HepG2 (cell line): ENCODE results near the gene ALMS1. TPM values are rescaled to one million over a fixed set of nuclear protein-coding genes. Genes with fewer than 3 reads are reported as not detected.
A peak's percentile ranks its signal among the peaks of the same experiment; 100 is the strongest.

ENCODE experiments used
- CBX2 ChIP-seq, 2 experiments: fragments of 200-600 bp in 1 of 2; sonication (generic); formaldehyde crosslinking in 1 of 2; IDR thresholded peaks; 2 replicates each; pipeline versions ENCODE4 v1.7.0 to v1.8.1; 2018 to 2022; ENCODE audit warnings: low read depth in 2 of 2, low read length in 1 of 2, mild to moderate bottlenecking in 1 of 2, missing genetic modification reagents in 1 of 2
- HNRNPL ChIP-seq: fragments of 200-400 bp; formaldehyde crosslinking; IDR thresholded peaks from 2 replicates; pipeline ENCODE4 v1.6.1; 2017; ENCODE audit warnings: mild to moderate bottlenecking, low read depth, low read length
- KAT7 ChIP-seq: IDR thresholded peaks from 2 replicates; pipeline ENCODE4 v1.6.1; 2018; ENCODE audit warnings: borderline replicate concordance, missing compliant biosample characterization
- KIAA2018 ChIP-seq: sonication (generic); formaldehyde crosslinking; IDR thresholded peaks from 2 replicates; pipeline ENCODE4 v1.5.0; 2020; ENCODE audit warnings: mild to moderate bottlenecking, missing genetic modification reagents, borderline replicate concordance
- ZBTB44 ChIP-seq: sonication (generic); formaldehyde crosslinking; IDR thresholded peaks from 2 replicates; pipeline ENCODE4 v1.4.0; 2020; ENCODE audit warnings: missing genetic modification reagents
- ZNF121 ChIP-seq: sonication (generic); formaldehyde crosslinking; IDR thresholded peaks from 2 replicates; pipeline ENCODE4 v1.5.0; 2020; ENCODE audit warnings: mild to moderate bottlenecking, missing genetic modification reagents
- ZNF780A ChIP-seq: sonication (generic); formaldehyde crosslinking; IDR thresholded peaks from 2 replicates; pipeline ENCODE4 v1.8.0; 2022; ENCODE audit warnings: mild to moderate bottlenecking, missing genetic modification reagents, moderate library complexity
- polyA plus RNA-seq, 8 experiments: library from polyadenylated mRNA; depleted of rRNA in 3 of 8; stranded (reverse) in 7 of 8; unstranded in 1 of 8; fragments of >200 nt; fragmentation: Illumina TruSeq in 4 of 8; extraction: Trizol in 4 of 8; gene quantifications; 2 replicates each; pipeline versions ENCODE4 v1.2.1 to v1.2.3, GENCODE V29; 2011 to 2016; ENCODE audit warnings: low read depth in 4 of 8, missing spikeins in 1 of 8, mixed read lengths in 1 of 8; ENCODE audit not compliant: insufficient read depth in 1 of 8
- total RNA-seq, 5 experiments: library from RNA; depleted of rRNA; stranded (reverse); fragments of >200 nt; fragmentation: Illumina TruSeq; extraction: Trizol; gene quantifications; 2 replicates each; pipeline ENCODE4 v1.2.3, GENCODE V29; 2016; ENCODE audit warnings: low read depth in 1 of 5
- TF ChIP-seq, protein P1 (sequence below): sonication (generic); formaldehyde crosslinking; IDR thresholded peaks from 2 replicates; pipeline ENCODE4 v1.8.0; 2022; ENCODE audit warnings: mild to moderate bottlenecking, missing genetic modification reagents

The ALMS1 gene
- total and polyA plus RNA-seq, 2 of the 13 experiments (the other 11 are each of a cell fraction or from before 2014, with no cell fraction given): 12.9 to 21.2 TPM

- TF ChIP-seq KIAA2018 (CRISPR knock-in tag) (no peak), ZBTB44 (no peak), HNRNPL (no peak), ZNF780A (CRISPR knock-in tag) (no peak), KAT7 (CRISPR knock-in tag) (peak; percentile 86; the same call in 1 of the 2 replicates), CBX2 (IDR thresholded peaks at IDR 0.05; ENCODE audit: low read depth, low read length) (no peak), CBX2 (CRISPR knock-in tag; IDR thresholded peaks at IDR 0.05; ENCODE audit: low read depth) (no peak), ZNF121 (CRISPR knock-in tag) (peak; percentile 39)
- TF ChIP-seq, protein P1, sequence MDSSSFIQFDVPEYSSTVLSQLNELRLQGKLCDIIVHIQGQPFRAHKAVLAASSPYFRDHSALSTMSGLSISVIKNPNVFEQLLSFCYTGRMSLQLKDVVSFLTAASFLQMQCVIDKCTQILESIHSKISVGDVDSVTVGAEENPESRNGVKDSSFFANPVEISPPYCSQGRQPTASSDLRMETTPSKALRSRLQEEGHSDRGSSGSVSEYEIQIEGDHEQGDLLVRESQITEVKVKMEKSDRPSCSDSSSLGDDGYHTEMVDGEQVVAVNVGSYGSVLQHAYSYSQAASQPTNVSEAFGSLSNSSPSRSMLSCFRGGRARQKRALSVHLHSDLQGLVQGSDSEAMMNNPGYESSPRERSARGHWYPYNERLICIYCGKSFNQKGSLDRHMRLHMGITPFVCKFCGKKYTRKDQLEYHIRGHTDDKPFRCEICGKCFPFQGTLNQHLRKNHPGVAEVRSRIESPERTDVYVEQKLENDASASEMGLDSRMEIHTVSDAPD (CRISPR knock-in tag): no peak; the same call in 1 of the 2 replicates
Measured at GRCh38 chr2:73385504-73386341, at the start of gene ALMS1 (continued).
